Limb (tissue), 2 donors: ENCODE data around the gene ATP5F1C.
A peak's percentile ranks its signal among the peaks of the same experiment; 100 is the strongest.
"Not testable (repeated sequence)": the region's sequence is repeated elsewhere in the genome, so short reads cannot be mapped to it uniquely, and the experiment has no call there.

Experiments
- DNase-seq, 2 donors: peaks; one replicate each; pipeline ENCODE4 v3.0.0-alpha.2; 2016; ENCODE audit errors: extremely low spot score in 2 of 2

The ATP5F1C gene

DNA sequence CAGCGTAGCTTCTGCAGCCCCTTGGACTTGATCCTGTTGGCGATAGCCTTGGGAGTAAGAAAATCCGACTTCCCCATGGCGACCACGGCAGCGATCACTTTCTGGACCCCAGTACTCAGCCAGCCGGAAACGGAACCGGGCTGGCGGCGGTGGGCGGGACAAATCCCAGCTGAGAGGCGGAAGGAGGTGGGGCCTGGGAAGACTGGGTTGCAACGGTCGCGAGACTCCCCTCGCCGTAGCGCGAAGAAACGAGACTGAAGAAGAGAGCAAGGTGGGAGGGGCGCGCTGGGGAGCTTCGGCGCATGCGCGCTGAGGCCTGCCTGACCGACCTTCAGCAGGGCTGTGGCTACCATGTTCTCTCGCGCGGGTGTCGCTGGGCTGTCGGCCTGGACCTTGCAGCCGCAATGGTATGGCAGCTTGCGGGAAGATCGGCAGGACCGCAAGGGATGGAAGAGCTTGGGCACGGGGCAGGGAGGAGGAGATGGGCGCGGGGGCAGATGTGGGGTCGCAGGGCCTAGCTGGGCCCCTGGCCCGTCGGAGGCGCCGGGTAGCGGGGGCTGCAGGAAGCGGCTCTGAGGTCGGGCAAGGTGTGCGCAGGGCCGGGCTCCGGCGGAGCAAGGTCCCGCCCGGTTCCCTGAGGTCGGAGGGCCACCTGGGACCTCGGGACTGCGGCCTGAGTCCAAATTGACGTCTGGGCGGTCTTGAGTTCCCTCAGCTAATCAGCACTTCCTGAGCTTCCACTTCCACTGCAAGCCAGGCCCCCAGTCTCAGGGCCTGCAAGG, at the start of gene ATP5F1C, which contains the start of gene KIN:
Gene ATP5F1C (plus strand): TSS at position 321 of the 782 bp plus-strand sequence. CDS start 31 bp downstream, at position 352.
Gene KIN (minus strand): TSS at position 137 of the 782 bp plus-strand sequence. CDS start 60 bp downstream, at position 77.
- DNase-seq = peak; percentile 98 to 99

DNA sequence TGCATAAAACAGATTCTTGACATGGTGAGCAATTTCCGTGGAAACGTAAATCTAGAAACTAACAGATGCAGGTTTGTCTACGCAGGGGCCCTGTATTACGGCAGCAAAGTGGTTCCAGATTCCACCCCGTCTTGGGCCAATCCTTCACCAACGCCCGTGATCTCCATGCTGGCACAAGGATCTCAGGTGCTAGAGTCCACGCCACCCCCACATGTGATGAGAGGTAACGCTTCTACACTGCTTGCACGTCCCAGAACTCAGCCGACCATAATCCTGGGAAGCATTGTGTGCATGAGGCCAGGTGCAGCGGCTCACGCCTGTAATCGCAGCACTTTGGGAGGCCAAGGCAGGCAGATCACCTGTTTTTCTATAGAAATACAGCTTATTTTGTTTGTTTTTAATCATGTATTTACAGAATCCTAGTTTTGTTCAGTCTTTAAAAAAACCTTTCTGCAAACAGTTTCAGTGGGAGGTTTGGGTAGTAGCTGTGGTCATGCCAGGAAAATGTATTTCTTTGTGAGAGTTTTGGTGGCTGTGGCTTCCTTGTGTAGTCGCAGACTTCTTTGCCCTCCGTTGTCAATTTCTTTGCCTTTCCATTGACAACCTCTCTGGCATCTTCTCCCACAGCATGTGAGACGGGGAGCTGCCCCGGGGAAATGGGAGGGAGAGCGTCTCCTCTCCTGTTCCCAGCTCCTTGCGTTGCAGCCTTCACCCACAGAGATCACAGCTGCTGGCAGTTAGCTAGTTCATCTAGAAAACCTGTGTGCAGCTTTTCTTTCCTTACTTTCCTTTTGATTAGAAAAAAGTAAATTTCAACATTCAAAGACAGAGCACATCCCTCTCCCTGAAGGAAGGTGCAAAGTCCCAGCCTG, 49.2 kb upstream of the ATP5F1C start:
- DNase-seq = no peak

DNA sequence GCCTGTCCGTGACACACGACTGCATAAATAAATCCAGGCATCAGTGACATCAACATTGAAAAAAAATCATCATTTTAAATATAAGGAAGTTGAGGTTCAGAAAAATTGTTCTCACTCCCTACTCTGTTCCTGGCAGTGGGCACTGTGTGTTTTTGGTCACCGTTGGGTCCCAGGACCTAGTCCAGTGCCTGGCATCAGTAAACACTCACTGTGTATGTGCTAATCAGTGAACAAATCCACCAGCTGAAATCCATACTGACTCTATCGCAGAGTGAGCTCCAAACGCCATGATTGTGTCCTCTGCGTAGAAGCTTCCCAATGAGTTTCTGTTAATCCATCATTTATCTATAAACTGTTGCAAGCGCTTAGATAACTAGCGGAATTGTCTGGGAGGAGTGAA, 43.7 kb upstream of the ATP5F1C start:
- no peak for DNase-seq

DNA sequence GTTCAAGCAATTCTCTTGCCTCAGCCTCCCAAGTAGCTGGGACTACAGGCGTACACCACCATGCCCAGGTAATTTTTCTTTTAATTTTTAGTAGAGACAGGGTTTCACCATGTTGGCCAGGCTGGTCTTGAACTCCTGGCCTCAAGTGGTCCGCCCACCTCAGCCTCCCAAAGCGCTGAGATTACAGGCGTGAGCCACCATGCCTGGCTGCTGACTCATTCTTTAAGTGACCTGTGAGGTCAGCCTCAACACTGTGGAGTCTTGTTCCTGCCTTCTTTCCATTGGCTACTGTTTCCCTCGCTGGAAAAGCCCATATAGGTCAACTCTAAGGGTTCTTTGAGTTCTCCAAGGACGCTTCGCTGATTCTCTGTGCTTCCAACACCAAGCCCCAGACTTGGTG, 39.3 kb upstream of the ATP5F1C start:
- DNase-seq = not testable (repeated sequence)

DNA sequence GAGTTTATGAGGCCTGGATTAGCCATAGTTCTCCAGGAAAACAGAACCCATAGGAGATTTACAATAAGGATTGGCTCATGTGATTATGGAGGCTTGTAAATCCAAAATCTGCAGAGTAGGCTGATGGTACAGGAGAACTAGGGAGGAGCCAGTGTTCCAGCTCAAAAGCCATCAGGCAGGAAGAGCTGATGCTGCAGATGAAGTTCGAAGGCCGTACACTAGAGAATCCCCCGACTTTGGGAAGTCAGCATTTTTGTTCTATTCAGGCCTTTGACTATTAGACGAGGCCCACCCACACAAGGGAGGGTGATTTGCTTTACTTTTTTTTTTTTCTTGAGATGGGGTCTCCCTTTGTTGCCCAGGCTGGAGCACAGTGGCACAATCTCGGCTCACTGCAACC, 37.8 kb upstream of the ATP5F1C start:
- DNase-seq = no peak

DNA sequence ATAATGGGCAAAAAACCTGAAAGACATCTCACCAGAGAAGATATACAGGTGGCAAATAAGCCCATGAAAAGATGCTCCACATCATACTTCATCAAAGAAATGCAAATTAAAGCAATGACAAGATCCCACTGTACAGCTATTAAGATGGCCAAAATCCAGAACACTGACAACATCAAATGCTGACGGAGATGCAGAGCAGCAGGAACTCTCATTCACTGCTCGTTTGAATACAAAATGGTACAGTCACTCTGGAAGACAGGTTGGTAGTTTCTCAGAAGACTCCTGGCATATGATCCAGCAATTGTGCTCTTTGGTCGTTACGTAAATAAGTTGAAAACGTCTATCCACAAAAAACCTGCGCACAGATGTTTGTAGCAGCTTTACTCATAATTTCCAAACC, 35.7 kb upstream of the ATP5F1C start:
- DNase-seq = no peak

DNA sequence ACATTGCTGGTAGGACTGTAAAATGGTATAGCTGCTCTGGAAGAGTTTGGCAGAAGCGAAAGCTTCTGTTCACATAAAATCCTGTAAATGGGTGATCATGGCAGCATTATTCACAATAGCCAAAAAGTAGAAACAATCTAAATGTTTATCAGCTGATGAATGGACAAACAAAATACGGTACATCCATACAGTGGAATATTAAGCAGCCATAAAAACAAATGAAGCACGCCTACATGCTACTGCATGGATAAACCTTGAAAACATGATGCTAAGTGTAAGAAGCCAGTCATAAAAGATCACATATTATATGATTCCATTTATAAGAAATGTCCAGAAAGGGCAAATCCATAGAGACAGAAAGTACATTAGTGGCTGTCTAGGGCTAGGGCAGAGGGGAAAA, 32.9 kb upstream of the ATP5F1C start:
- no peak for DNase-seq

DNA sequence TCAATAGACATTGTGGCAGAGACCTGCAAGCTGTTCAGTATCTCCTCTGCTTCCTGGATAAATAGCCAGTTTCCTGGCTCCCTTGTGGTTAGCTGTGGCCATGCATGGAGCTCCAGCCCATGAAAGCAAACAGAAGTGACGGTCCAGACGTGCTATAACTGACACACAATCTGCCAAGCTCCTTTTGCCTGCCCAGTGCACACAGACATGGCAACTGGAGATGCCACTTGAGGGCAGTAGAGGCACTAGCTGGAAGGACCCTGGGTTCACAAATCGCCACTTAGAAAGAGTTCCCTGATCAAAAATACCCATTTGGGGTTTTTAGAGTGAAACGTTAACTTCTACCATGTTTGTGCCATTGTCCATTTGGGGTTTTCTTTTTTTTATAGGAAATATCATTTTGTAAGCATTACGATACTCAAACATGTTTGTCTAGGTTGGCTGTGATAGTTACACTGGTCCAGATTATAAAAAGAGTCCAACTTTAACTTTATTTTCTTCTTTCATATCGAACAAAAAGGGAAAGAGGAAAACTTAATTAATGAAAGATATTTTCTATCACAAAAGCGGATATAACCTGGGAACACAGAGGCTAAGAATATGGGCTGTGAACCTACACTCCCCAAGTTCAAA, 31.5 kb upstream of the ATP5F1C start:
- DNase-seq = no peak

DNA sequence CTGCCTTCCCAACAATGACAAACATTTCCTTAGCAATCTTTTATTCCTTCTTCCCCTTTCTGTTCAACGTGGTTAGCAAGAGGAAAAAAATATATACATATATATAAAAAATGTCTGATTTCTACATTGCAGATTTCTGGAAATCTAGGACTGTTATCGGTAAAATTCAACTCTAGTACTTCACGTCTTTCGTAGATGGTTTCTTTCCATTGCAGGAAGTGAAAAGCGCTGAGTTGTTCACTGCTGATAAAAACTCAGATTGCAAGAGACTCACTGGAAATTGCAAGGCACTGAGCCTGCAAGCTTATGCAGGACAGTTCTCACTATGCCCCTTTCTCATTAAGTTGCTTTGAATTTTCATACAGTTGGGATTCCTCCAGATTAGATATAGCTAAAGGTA, 24.0 kb upstream of the ATP5F1C start:
- DNase-seq = no peak

DNA sequence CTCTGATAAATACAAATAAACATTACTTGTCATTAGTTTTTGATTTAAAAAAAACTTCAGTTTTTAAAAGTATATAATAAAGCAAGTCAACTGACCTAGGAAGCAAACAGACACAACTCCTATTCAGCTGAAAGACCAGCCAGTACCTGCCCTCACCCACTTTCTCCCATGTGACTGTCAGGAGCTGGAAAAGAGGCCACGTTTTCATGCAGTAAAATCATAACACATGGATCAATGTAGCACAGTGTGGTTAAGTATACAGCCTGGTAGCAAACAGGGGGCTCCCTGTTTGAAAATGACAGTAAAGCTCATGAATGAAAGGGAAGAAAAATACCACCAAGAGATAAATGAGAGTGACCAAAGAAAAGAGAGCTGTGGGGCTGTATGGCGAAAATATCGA, 21.7 kb upstream of the ATP5F1C start:
- DNase-seq = no peak

DNA sequence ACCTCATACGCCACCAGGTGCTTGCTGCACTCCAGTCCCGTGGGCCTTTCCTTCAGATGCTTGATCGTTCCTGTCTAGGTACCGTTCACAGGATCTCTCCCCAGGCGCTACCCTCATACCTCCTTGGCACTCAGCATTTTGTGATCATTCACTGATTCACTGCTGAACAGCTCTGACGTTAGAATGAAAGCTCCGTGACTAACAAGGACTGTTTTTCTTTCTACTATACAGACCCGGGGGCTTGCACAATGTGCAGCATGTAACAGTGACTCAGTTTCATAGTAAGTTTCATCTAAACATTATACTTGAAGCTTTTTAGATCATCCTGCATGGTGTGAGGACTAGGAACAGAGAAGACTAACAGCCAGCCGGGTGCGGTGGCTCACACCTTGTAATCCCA, 20.8 kb upstream of the ATP5F1C start:
- no peak for DNase-seq

DNA sequence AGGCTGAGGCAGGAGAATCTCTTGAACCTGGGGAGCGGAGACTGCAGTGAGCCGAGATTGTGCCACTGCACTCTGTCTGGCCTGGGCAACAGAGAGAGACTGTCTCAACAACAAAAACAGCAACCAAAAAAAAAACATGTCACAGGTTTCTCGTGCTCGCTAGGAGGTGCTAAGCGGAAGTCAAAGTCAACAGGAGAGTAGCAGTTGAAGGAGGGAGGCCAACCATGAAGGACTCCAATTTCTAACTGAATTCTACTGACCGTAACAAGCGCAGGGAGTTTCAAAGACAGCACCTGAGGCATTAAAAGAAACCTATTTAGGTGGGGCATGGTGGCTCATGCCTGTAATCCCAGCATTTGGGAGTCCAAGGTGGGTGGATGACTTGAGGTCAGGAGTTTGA, 19.6 kb upstream of the ATP5F1C start:
- DNase-seq = no peak

DNA sequence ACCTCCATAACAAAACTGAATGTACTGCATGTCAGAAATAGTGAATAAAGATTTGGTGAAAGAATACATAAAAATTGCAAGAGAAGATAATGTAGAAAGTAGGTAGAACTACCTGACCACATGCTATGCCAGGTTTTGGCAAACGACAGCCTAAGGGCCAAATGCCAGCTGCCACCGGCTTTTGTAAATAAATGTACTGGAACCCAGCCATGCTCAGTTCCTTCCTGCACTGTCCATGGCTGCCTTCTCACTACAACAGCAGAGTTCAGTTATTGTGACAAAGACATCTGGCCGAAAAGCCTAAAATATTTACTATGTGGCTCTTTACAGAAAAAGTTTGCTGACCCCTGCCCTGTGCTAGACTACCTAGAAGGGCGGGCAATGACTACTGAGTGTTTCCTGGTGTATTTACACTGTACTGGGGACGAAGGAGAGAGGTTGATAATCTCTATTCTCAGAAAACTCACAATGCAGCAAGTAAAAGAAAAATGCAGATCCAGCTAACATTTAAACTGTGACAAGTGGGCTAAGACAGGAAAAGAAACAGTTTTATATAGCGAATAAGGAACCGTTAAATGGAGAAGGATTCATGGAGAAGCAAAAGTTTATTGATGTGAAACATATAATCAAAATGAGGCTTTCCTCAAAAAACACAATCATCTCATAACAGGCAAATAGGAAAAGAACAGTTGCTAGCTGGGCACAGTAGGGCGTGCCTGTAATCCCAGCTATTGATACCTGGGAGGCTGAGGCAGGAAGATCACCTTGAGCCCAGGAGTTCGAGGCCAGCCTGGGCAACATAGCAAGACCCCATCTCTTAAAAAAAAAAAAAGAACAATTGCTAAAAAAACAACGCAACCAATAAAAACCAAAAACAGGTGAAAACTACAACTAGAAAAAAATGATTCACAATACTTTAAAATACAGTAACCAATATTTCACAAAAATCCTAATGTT, 13.9 kb upstream of the ATP5F1C start:
- DNase-seq = no peak

DNA sequence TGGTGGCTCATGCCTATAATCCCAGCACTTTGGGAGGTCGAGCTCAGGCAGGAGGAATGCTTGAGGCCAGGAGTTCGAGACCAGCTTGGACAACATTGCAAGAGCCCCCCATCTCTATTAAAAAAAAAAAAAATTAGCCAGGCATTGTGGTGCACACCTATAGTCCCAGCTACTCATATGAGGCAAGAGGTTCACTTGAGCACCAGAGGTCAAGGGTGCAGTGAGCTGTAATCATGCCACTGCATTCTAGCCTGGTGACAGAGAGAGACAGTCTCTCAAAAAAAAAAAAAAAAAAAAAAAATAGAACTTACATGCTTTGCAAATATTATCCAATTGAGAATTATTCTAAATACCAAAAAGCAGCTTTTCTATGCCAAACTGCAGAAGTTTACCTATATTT, 11.2 kb upstream of the ATP5F1C start:
- DNase-seq = no peak

DNA sequence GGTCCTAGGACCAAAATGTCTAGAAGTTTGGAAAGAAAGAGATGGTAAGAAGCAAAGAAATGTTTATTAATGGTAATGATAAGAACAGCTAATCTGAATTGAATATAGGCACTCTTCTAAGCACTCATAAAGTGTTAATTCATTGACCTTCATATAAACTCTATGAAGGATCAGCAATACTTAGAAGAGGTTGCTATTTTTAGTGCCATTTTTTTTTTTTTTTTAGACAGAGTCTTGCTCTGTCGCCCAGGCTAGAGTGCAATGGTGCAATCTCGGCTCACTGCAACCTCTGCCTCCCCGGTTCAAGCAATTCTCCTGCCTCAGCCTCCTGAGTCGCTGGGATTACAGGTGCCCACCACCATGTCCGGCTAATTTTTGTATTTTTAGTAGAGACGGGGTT, 5.8 kb upstream of the ATP5F1C start:
- DNase-seq = not testable (repeated sequence)

DNA sequence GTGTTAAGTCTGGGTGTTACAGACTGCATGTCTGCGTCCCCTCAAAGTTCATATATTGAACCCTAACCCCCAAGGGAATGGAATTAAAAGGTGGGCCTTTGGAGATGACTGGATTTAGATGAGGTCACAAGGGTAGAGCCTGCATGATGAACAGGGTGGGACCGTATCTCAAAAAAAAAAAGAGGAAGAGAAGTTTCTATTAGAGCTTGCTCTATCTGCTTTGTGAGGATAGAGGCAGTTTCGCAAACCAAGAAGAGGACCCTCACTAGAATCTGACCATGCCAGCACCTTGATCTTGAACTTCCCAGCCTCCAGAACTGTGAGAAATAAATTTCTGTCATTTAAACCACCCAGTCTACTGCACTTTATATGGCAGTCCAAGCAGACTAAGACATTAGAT, 1.5 kb upstream of the ATP5F1C start:
- DNase-seq = no peak

DNA sequence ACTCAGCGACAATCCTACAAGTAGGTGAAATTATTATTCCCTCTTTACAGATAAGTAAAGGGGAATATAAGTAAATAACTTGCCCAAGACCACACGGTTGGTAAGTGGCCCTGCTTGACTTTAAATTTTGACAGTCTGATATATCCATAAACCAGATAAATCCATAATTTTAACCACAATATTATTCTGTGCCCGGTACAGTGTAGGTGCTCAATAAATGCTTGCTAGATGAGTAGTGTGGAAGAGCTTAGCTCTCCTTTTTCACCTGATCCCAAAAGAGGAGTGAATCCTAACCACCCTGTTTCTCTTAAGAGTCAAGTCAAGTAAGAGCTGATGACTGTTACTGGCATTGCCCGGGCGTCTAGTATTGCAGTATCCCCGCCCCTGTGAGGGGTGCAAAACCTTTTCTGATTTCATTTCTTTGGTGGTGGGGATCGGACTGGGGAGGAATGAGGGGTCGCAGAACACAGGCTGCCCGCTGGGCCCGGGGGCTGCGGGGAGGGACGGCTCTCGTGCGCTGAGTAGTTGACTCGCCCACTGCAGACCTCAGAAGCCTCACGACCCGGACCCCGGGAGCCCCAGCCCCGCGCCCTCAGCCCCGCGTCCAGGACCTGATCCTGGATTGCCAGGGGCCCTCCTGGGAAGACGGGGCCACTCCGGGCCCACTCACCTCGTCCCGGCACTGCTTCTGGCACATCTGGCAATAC, 674 bp upstream of the ATP5F1C start:
- no peak for DNase-seq

DNA sequence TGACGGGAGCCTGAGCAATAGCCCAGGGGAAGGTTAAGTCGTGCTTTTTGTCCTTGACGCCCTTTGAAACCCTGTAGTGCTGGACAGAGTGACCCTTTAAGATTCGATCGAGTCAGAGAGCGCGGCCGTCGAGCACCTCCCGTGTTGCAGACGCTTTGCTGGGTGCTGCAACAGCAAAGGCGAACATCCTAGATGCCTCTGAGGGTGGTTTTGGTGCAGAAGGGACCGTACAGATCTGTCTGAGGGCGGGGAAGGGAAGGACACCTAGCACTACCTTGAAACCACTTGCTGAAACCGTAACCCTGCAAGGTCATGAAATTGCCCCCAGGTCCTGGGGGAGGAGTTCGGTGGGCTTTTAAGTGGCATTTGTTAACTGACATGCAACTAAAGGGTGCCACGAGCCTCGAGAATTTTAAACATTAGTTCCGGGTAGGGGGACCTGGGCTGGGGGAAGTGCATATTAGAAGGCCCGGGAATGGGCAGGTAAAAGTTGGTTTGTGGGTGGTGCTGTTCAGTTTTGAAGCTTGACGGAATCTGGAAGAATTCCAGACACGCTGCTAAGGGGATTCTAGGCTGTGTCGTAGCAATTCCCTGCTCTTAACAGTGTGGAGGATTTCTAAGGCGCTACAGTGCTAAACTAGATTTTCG, 786 bp downstream of the ATP5F1C start:
- DNase-seq = no peak

DNA sequence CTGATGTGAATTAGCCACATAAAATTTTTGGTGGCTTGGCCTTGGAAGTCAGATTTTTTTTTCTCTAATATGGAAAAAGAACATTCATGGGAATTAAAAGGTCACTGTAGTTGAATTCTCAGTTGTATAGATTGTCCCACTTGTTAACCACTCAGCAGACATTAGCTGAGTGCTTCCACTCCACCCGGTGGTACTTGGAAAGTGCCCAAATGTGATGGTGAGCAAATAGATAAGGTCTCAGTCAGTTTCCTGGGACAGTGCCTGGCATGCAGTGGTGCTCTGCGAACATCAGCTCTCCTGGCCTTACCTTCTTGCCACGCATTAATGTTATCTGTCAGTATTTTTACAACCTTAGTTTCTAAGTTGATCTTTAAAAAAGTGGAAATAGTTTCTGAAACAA, 1.4 kb downstream of the ATP5F1C start:
- DNase-seq = no peak

DNA sequence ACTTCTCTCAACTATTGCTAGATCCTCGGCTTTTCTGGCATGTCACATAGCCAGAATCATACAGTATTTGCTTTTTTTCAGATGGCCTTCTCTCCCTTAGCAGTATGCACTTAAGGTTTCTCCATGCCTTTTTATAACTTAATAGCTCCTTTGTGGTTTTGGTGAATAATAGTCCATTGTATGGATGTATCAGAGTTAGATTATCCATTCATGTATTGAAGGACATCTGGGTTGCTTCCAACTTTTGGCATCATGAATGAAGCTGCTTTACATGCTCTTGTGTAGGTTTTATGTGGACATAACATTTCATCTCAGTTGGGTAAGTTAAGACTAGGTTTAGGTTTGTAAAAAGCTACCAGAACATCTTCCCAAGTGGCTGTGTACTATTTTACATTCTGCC, 4.6 kb downstream of the ATP5F1C start:
- no peak for DNase-seq
